Activated CD8-positive, alpha-beta memory T cell treated with anti-CD3 and anti-CD28 coated beads, Interleukin-2, amount 50 U/mL, for 24 hours (primary cell): ENCODE data around the gene MIAT.
"Not testable (repeated sequence)": the region's sequence is repeated elsewhere in the genome, so short reads cannot be mapped to it uniquely, and the experiment has no call there.

ENCODE experiments used
- DNase-seq: peaks from one replicate; pipeline ENCODE4 v3.0.0-alpha.2; 2020; ENCODE audit errors: extremely low read depth

MIAT gene

DNA sequence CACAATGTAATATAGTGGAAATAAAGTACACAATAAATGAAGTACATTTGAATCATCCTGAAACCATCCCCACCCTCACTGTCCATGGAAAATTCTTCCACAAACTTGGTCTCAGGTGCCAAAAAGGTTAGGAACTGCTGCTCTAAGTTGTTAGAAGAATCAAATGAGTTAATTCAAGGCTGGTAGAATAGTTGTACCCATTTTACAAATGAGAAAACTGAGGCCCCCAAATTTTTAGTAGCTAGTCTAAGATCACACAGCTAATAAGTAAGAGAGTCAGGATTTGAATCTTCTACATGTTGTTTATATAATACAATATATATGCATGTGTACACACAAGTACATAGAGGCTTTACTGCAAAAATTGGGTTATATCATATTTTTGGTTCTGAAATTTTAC, 43.1 kb downstream of the MIAT start:
- DNase-seq, result no peak

DNA sequence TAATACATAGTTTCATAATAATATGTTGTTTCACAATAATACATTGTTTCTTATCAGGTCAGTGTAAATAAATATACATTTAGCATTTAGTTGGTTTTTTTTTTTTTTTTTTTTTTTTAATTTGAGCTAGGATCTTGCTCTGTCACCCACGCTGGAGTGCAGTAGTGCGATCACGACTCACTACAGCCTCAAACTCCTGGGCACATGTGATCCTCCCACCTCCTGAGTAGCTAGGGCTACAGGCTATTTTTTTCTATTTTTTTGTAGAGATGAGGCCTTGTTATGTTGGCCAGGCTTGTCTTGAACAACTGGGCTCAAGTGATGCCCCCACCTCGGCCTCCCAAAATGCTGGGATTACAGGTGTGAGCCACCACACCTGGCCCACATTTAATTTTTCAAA, 43.5 kb downstream of the MIAT start:
- DNase-seq, result no peak

DNA sequence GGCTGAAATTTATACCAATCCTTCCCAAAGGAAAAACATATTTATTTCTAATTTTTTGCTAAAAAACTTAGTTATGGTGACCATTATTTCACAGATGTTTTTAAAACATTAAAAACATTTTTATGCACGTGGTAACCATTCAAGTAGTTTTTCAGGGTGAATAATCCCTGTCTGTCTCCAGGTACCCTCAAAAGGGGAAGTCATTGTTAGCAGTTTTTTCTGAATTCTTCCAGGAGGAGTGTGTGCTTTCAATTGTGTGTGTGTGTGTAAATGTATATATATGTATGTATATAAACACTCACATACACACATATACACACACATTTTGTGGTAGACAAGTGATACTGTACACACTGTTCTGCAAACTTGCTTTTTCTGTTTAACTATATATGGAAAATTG, 43.9 kb downstream of the MIAT start:
- DNase-seq, result no peak

DNA sequence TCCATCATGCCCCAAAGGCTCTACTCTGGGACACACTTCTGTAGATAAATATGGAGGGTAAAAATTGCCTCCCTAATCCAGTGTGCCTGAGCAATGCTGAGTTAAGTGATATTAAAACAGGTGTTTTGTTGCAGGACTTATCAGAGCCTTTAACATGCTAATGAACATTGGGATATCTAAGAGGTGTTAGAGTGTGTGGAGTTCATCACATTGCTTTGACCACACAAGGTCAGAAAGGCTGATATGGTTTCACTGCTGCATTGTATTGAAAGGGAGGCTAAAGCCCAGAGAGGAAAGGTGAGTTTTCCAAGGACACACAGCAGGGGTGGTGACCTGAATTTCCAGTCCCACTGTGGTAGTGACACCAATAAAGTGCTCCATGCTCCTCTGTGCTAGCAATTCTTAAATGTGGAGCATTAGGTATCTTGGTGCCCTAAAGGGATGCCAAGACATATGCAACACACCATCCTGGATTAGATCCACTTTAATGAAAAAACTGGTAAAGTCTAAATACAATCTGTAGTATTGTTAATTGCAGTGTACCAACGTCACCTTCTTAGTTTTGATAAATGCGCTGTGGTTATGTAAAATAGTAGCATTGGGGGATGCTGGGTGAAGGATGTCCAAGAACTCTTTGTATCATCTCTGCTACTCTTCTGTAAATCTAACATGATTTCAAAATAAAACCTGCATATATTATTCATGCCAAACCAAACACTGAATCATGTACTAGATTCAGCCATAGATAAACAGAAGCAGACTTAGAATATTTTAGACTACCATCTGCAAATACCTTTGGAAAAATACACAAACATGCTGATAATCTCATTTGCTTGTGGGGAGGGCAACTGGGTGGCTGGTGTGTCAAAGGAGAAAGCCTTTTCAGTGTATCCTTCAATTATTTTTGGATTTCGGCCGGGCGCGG, 45.8 kb downstream of the MIAT start:
- DNase-seq, result no peak

DNA sequence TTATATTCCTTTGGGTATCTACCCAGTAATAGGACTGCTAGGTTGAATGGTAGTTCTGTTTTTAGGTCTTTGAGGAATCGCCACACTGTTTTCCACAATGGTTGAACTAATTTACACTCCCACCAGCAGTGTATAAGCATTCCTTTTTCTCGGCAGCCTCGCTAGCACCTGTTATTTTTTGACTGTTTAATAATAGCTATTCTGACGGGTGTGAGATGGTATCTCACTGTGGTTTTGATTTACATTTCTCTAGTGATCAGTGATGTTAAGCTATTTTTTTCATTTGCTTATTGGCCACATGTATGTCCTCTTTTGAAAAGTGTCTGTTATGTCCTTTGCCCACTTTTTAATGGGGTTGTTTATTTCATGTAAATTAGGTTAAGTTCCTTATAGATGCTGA, 48.0 kb downstream of the MIAT start:
- DNase-seq, result not testable (repeated sequence)

DNA sequence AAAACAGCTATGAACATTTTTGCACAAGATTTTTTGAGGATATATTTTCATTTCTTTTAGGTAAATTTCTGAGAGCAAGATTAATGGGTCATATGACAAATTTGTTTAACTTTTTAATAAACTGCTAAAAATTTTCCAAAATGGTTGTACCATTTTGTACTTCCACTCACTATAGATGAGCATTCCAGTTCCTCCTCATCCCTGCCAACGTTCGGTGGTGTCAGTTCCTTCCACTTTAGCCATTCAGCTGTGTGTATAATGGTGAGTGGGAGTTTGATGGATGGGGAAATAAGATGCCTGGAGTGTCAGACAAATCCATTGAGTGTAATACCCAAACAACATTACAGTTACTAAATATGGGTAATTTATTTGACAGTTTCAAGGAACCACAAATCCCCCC, 49.7 kb downstream of the MIAT start:
- no peak for DNase-seq

DNA sequence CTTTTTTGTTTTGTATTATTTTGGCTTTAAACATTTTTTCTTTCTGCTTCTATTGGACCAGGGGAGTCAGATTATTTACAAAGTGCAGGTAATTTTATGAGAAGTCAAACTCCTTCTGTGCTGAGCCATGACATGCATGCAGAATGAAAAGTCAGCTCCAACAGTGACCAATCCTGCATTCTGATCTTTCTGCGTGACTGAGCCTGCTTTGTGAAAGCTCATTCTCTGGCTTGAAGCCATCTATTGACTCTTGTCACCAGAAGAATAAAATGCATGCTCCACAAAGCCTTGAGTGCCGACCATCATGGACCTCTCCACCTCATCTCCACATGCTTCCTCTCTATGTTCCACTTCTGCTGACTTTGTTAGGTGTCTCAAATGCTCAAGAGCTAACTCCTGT, 50.2 kb downstream of the MIAT start:
- no peak for DNase-seq

DNA sequence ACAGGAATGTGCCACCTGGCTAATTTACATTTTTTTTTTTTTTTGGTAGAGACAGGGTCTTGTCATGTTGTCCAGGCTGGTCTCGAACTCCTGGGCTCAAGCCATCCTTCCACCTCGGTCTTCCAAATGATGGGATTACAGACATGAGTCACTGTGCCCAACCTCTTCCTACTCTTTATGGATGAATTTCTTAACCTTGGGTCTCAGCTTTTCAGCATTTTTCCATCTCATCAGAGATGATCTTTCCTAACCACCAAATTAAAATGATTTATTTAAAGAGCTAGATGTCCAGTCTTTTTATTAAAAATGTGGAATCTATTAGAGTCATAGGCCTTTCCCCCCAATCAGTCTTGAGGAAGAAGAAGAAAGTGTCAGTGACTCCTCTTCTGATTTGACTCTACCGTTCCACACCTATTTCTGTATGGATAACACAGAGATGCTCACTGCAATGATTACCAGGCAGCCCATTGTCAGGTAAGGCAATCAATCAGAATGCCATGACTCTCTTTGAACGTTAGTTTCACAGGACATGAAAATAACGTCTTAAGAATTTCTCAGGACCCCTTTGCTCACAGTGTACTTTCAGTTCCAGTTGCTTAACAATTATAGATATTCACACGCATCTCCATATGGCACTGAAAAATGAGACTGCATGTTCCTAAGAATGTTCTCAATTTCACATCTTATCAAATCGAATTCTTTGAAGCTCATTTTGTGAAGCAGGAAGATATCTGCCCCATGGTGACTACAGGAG, 51.0 kb downstream of the MIAT start:
- no peak for DNase-seq

DNA sequence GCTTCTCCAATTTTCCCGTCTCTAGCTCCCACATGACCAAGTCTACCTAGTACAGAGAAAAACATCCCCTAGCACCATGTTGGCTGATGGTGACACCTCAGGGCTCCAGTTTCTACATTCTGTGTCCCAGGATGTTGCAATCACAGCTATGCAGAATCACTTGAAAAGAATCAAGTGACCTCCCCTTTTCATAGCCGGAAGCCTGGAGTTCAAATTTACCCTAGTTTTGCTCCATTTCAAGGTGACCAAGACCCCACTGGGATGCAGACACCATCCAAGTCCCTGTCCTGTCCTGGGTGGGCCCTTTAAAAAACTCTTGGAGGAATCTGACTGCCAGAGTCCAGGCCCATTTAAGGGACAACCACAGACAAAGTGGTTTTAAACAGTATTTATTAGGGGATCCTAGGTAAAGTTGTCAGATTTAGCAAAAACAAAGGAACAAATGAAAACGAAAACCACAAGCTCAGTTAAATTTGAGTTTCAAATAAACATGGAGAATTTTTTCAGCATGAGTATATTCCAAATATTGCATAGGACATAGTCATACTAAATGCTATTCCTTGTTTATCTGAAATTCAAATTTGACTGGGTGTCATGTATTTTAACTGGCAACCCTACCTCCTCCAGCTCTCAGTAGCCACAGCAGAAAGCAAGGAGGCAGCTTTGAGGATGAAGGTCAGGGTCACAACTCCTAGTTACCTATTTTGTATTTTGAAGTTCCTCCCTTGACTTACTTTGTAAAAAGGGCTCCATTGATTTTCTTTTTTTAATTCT, 52.4 kb downstream of the MIAT start:
- DNase-seq, result no peak

DNA sequence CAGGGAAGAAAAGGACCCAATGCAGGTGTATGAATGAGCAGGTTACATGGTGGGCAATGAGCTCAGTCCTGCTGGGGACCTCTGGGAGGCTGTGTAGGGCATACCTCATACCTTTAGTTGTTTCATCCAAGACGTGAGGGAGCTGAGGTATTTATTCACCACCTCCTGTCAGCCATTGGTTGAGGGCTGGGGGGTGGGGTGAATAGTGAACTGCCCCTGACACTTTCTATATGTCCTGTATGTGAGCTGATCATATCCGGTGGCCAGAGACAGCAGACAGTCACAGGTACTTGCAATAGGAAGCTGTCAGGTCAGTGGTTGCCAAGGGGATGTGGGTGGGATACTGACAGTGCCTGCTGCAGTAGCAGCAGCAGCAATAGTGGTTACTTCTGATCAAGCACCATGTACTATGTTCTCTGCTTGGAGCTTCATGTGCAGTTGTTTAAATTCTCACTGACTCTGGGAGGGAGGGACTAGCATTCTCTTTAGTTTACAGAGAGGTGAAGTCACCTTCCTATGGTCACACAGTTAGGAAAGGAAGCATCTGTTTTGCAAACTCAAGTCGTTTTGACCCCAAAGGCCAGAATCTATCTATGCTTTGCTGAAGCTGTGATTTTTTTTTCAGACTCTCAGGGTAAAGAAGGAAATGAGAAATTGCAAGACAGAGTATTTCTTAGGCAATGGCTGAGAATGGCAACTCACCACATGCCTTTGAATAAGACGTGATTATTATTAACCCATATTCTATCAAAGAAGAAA, 54.0 kb downstream of the MIAT start:
- no peak for DNase-seq

DNA sequence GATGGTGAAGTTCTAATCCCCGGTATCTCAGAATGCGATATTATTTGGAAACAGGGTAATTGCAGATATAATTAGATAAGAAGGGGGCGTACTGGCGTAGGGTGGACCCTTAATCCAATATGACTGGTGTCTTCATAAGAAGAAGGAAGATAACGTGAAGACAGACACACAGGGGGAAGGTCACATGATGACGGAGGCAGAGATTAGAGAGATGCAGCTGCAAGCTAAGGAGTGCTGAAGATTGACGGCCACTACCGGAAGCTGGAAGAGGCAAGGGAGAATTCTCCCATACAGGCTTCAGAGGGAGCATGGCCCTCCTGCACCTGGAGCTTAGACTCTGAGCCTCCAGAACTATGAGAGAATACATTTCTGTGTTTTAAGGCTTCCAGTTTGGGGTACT, 54.8 kb downstream of the MIAT start:
- no peak for DNase-seq

DNA sequence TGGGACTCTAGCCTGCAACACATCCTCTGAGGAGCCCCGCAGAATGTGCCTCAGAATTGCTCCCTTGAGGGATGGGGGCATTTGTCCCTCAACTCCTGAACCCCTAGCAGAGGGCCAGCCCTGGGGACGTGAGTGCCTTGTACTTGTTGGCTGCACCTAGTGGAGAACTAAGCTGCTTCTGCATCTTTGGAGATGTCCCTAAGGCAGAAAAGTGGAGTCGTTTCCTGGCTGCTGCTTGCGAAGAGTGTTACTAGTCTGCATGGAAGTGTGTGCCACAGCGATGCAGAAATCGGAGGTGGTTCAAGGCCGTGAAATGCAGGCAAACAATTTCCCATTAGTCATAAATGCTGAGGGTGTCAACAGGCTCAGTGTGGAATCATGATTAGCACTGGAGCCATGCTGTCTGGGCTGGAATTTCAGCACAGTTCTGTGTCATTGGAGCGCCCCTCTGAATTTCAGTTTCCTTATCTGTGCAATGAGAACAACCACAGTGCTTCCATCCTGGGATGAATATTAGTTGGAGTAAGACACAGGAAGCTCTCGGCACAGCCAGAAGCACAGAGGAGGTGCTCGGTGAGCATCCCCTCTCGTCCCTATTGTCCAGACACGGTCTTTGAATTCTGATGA, 56.5 kb downstream of the MIAT start:
- no peak for DNase-seq

DNA sequence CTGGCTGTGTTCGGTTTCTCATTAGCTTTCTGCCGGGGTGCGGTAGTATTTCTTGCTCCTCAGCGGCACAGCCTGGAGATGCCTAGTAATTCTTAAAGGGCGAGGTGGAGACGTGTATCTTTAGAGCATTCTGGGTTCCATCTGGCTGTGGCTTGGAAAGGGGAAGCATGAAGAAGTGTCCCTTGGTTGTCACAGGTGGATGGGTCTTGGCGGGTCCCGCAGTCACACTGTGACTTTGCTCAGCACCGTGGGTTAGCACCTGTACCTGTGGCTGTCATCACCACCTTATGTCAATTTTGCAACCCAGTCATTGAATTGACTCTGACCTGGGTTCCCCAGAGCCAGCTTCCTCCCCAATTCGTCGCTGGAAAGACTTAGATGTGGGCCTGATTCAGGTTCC, 57.6 kb downstream of the MIAT start:
- no peak for DNase-seq

DNA sequence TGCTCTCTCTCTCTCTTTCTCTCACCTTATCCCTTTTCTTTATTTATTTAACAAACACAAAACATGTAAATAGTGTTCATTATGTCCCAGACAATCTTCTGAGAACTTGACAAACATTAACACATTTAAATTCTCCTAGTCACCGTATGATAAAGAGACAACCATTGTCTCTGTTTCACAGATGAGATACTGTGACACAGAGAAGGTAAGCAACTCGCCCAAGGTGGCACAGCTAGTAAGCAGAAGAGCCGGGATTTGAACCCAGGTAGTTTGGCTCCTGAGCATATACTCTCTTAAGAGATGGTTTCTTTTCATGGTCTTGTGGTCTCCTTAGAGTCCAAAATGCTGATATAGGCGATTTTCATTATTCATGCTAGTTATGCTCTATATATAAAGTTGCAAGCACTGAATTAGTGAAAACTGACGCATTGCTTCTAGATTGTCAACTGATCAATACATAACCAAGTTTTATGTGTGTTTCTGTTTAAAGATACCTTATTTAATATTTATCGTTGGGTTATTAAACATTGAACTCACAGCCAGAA, 58.1 kb downstream of the MIAT start:
- DNase-seq, result no peak

DNA sequence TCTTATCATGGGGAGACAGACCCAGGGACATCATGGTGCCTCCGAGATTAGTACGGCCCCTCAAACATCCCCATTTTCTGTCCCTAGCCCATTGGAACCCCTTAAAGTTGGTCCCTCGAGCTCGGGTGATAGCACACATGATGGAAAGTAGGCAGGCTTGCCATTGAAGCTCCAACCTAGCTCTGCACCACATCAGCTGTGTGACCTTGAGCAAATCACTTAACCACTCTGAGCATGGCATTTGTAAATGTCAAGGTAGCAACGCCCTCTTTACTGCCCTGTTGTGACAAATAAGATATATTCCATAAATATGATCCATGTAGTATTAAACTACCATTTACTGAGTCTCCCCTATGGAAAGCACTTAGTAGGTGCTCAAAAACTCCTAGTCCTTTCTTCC, 61.1 kb downstream of the MIAT start:
- DNase-seq, result no peak

DNA sequence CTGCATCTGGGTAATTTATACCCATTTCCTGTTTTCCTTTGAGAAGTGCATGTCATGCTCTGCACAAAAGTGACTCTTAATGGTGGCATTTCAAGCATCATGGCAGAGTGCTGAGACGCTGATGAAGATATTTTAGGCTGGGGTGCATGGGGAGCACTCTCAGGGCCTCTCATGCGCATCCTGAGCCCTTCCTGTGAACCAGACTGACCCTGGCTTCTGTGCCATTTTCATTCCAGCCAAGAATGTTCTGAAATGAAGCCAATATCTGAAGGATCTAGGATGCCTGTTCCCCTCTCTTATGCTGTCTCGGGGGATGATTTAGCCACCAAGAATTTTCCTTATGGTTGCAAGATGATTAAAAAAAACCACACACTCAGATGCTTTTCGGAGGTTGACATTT, 61.5 kb downstream of the MIAT start:
- DNase-seq, result no peak

DNA sequence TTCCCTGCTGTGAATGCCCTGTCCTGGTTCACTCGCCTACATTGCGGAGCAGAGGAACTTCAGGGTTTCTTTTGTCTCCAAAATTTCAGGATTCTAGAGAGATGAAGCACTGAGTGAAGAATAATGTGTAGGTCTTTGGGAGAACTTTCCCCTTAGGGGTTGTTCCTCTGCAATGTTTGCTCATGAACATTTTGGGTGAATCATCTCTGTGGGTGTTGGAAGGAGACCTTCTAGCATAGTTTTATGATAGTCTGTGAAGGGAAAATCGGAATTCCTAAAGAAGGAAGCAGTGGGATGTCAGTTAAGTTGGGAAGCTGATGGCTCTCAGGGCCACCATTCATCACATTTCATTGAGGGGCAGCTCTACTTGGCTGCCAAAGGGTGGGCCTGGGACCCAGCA, 64.8 kb downstream of the MIAT start:
- no peak for DNase-seq

DNA sequence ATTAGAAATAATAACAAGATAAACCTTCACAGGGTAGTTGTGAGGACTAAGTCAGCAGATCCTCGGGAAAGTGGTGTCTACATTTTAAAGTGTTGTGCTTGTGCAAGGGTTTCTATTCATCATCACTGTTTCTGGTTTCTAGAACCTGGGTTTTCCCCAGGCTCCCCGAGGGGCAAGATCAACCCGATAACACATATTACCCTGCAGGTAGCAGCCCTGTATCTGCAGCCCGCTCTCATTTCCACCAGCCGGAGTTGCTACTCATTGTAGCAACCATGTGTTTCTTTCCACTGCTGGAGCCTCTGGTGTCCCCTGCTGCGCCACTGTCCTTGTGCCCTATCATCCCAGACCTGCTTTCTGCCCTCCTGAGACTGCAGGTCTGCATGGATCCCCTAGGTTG, 67.0 kb downstream of the MIAT start:
- DNase-seq, result no peak

DNA sequence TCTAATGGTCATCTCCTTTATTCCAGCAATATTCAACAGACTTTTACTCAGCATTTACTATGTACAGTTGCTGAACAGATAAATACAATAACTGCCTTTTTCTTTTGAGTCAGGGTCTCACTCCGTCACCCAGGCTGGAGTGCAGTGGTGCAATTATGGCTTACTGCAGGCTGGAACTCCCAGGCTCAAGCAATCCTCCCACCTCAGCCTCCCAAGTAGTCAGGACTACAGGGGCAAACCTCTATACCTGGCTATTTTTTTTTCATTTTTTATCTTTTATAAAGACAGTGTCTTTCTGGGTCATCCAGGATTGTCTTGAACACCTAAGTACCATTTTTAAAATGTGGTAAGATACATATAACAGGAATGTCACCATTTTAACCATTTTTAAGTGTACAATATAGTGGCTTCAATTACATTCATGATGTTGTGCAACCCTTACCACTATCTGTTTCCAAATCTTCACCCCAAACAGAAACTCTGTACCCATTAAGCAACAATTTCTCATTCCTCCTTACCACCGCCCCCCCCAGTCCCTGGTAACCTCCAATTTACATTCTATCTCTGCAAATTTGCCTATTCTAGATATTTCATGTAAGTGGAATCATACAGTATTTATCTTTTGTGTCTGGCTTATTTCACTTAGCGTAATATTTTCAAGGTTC, 67.8 kb downstream of the MIAT start:
- DNase-seq, result no peak
